Ishikawa (cell line): ENCODE measurements around the gene HECTD3.

Experiments
- CEBPB ChIP-seq: IDR thresholded peaks from 2 replicates; pipeline ENCODE4 v1.6.1; 2012
- CREB1 ChIP-seq: IDR thresholded peaks from 2 replicates; pipeline ENCODE4 v1.6.1; 2012; ENCODE audit warnings: low read depth
- EGR1 ChIP-seq: IDR thresholded peaks from 2 replicates; pipeline ENCODE4 v1.6.1; 2012
- EP300 ChIP-seq: IDR thresholded peaks from 2 replicates; pipeline ENCODE4 v1.6.1; 2012; ENCODE audit warnings: borderline replicate concordance
- FOXM1 ChIP-seq: IDR thresholded peaks from 2 replicates; pipeline ENCODE4 v1.6.1; 2012; ENCODE audit warnings: low read depth, borderline replicate concordance
- NFIC ChIP-seq: IDR thresholded peaks from 2 replicates; pipeline ENCODE4 v1.6.1; 2012
- RAD21 ChIP-seq: IDR thresholded peaks from 2 replicates; pipeline ENCODE4 v1.6.1; 2012; ENCODE audit warnings: low read depth
- REST ChIP-seq: IDR thresholded peaks from 2 replicates; pipeline ENCODE4 v1.6.1; 2012; ENCODE audit warnings: low read depth, mild to moderate bottlenecking
- TAF1 ChIP-seq: IDR thresholded peaks from 2 replicates; pipeline ENCODE4 v1.6.1; 2012; ENCODE audit warnings: low read depth, mild to moderate bottlenecking
- TCF12 ChIP-seq: IDR thresholded peaks from 2 replicates; pipeline ENCODE4 v1.6.1; 2012; ENCODE audit warnings: low read depth
- TEAD4 ChIP-seq: IDR thresholded peaks from 2 replicates; pipeline ENCODE4 v1.6.1; 2012
- USF1 ChIP-seq: IDR thresholded peaks from 2 replicates; pipeline ENCODE4 v1.6.1; 2012
- YY1 ChIP-seq: IDR thresholded peaks from 2 replicates; pipeline ENCODE4 v1.6.1; 2012; ENCODE audit warnings: low read depth
- ZBTB7A ChIP-seq: IDR thresholded peaks from 2 replicates; pipeline ENCODE4 v1.6.1; 2012; ENCODE audit warnings: low read depth
- TF ChIP-seq, protein P1 (sequence below): IDR thresholded peaks from 2 replicates; pipeline ENCODE4 v1.6.1; 2012

HECTD3 gene

DNA sequence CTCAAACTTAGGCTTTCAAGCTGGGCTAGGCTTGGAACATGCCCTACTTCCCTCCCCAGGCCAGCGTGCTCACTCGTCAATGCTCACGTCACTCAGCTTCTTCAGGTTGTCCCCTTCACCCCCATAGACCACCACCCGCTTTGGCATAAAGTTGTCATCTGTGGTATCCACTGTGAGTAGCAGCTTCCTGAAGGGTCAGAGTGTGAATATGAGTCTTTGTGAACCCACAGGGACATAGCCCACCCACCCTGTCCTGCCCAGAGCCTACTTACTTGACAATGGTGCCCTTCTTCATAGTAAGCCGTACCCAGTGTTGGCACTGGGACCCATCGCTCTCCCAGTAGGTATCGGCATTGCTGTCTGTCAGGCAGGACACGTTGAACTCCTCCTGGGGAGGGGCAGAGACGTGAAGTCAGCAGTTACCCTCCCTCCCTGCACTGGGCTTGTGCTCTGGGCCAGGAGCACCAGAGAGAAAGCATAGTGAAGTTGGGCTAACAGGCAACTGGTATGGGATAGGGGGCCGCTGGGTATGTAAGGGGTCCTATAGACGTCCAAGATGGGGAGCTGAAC, 1.7 kb downstream of the HECTD3 start:
- TF ChIP-seq CEBPB (no peak), TEAD4 (no peak), RAD21 (no peak), REST (no peak), TCF12 (no peak), FOXM1 (no peak), EGR1 (no peak), EP300 (no peak), ZBTB7A (no peak), USF1 (no peak), NFIC (no peak), TAF1 (no peak)
- TF ChIP-seq, protein P1, sequence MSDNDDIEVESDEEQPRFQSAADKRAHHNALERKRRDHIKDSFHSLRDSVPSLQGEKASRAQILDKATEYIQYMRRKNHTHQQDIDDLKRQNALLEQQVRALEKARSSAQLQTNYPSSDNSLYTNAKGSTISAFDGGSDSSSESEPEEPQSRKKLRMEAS: no peak

DNA sequence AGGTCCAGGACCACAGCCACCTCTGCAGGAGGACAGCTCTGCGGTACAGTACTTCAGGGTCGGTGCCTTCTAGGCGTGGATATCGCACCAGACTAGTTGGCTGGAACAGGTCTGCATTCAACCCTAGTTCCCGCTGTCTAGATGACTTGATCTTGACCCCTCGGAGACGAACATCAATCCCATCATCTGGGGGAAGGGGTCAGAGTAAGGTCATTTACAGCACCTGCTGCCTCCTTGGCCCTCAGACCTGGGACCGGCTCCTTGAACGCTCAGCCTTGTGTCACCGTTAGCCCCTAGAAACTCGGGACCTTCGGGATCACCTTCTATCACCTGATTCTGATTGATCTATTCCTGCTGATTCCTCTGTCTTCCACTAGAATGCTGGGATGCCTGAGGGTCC, 2.6 kb downstream of the HECTD3 start:
- TF ChIP-seq TAF1 (no peak), CREB1 (no peak), EGR1 (no peak), USF1 (no peak), FOXM1 (no peak), NFIC (no peak), YY1 (no peak), TCF12 (no peak), CEBPB (no peak), RAD21 (no peak), REST (no peak), TEAD4 (no peak)
- TF ChIP-seq, protein P1: no peak

- TF ChIP-seq NFIC (no peak), CEBPB (no peak), EGR1 (no peak), EP300 (no peak), TAF1 (no peak), CREB1 (no peak), REST (no peak), FOXM1 (no peak), USF1 (no peak), YY1 (no peak), RAD21 (no peak), TEAD4 (no peak), TCF12 (no peak), ZBTB7A (no peak)
- TF ChIP-seq, protein P1: no peak
These were observed 3.0 kb downstream of the HECTD3 start for GRCh38 chr1:45008076-45008475.

- no peak for TF ChIP-seq FOXM1
- TF ChIP-seq YY1: no peak
- TF ChIP-seq, protein P1: no peak
- TF ChIP-seq ZBTB7A: no peak
- TF ChIP-seq TAF1: no peak
- no peak for TF ChIP-seq EGR1
- no peak for TF ChIP-seq USF1
- TF ChIP-seq EP300: no peak
- no peak for TF ChIP-seq CEBPB
- TF ChIP-seq TEAD4: no peak
- TF ChIP-seq NFIC: no peak
- TF ChIP-seq REST: no peak
- TF ChIP-seq RAD21: no peak
- TF ChIP-seq TCF12: no peak
- TF ChIP-seq CREB1: no peak
These were observed 3.8 kb downstream of the HECTD3 start for GRCh38 chr1:45007311-45007710.
